GM04503 (cell line): ENCODE measurements around the gene FMNL2.

Source experiments
- DNase-seq: peaks from one replicate; pipeline ENCODE4 v3.0.0-alpha.2; 2012; ENCODE audit warnings: low read depth

The FMNL2 gene

DNA sequence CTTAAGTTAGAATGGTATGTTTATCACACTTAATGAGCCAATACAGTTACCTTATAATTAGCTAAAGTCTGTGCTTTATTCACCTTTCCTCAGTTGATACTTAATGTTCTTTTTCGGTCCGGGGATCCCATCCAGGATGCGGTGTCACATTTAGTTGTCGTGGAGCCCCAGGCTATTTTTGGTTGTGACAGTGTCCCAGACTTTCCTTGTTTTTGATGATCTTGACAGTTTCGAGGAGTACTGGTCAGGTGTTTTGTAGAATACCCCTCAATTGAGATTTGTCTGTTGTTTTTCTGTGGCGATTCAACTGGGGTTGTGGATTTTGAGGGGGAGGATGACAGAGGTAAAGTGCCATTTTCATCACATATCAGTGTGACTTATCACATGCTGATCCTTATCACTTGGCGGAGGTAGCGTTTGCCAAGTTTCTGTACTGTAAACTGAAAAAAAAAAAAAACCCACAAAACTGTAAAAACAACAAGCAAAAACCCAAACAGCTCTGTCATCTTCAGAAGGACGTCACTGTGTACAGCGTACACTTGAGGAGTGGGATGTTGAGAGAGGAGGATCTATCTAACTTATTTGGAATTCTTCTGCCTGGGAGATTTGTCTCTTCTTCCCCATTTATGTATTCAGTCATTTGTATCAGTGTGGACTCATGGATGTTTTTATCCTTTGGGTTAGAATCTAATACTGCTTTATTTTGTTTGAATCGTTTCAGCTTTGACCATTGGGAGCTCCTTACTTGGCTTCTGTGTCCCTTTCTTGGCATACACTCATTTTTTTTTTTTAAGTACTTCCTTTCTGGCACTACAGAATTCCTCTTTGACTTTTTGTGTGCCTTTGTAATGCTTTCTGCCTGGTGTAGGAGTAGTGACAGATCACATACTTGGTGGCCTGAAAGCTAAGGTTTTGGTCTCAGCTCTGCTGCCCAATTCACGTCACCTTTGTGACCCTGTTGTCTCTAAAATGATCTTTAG lies 68.1 kb downstream of the FMNL2 start:
- no peak for DNase-seq

DNA sequence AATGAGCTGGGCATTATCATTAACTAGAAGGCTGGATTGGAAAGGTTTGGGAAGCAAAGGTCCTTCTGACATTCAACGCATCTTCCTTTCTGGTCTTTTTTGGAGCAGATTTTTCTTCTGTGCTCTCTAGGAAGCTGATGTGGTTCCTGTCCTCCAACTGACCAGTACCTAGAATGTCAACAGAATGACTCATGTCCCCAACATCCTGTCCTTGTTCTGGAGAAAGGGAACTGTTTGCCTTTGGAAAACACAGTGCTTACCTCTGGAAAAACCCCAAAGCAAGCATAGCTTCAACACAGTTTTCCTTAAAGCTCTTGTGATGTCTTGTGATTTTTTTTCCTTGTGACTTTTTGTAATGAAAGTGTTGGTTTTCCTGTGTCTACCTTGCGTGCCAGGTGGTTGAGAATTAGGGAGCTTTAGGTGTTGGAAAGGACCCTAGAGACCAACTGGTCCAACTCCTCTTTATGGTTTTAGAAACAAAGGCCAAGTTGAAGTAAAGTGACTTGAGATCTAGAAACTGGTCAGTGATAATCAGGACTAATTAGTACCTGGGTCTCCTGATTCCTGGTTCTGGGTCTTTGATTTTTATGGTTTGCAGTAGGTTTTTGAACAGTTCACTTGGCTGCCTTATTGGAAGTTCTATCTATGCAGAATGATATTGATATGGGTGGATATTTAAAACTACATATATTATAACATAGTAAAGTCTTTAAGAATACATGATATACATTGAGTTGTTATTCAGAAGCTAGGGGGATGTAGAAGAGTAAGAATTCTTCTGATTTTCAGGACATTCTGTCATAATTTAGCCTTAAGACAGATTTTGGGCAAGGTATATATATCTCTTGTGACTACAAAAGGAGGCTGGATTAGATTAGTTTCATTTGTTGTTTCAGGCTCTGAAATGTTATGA lies 70.5 kb downstream of the FMNL2 start:
- DNase-seq, result no peak

DNA sequence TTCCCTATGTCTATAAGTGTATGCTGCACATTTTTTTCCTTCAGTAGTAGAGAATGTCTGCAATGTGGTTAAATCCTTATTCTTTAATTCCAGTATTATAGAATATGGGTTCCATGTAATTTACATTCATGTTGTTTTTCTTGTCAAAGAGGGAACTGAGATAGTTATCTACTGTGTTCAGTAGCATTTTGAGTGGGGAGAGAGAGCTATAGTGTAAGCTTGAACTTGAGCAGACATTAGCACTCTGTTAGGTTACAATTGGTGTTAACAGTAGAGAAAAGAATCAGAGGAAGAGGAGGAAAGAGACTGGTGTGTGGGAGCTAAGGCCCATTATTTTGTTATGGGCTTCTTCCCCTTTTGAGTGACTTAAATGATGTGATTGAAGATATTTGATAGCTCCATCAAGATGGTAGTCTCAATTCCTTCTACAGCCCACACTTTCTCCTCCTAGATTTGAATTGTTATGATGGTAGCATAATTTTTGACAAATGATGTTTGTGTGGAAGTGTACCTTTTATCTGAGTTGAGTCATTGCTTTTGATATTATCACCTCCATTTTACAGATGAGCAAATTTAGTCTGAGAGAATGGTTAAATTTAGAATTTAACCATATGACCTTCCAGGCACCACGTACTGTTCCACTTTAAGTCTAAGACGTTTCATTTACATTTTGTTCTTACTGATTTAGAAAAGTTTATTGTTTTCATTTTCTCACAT lies 71.3 kb downstream of the FMNL2 start:
- DNase-seq, result no peak

DNA sequence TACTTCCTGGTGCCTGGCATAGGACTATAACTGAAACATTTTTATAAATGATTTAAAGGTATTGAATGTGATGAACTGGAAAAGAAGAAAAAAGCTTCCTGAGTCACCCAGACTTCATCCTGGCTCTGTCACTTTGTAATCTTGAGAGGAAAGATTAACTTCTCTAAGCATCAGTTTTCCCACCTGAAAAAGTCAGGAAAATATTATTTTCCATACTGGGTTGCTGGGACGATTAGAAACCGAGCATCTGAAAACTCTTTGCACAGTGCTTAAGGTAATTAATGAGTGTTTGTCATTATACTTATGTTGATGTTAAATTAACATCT lies 71.8 kb downstream of the FMNL2 start:
- DNase-seq, result no peak

DNA sequence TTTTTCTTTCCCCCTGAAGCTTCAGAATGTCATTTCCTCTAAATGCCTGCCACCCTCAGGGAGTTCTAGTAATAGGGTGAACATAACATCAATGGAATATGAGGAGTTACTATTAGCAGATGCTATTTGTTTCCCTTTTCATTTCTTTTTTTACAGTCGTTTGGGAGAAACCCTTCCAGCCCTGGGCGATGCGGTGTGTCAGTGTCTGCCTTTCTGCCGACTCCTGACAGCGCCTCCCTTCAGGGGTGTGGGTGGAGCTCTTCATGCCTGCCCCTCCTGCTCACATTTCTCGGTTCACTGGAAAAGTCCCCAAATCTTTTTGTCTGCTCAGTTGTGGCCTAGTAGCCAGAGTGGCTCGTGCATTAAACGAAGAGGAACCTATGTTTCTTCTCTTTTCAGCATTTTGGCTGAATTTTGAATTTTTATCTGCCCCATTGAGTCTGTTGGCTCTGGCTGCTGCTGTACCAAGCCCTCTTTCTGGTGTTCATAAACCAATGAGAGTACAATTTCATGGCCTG lies 72.3 kb downstream of the FMNL2 start:
- no peak for DNase-seq

DNA sequence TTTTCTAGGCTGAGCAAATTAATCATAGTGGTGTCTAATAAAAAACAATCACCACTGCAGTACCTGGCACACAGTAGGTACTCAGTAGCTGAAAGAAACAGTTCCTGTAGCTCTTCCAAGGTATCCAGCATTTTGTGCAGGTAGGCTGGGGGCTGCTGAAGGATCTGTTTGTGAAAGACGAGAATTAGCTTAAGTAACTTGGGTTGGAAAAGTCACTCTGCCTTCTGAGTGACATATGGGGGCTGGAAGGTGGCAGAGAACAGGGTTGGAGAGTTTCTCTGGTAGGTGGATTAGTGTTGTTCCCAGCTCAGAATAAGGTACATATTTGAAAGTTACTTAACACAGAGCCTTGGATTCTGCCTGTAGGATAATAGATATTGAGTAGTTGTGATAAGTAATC lies 72.8 kb downstream of the FMNL2 start:
- DNase-seq, result no peak

DNA sequence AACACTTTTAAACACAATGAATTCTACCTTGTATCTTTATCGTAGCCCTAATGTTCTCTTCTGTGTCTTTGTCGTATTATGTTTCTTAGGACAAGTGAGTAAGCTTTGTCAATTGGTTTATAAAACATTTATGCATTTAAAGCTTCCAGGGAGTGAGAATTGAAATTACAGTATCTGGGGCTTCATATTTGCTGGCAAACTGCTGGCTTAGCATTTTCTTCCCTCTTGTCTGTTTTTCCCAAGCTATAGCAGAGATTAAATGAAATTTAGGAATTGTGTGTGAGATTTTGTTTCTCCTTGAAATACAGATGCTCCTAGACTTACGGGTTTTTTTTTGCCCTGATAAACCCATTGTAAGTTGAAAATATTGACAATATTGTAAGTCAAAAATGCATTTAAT lies 73.3 kb downstream of the FMNL2 start:
- no peak for DNase-seq

DNA sequence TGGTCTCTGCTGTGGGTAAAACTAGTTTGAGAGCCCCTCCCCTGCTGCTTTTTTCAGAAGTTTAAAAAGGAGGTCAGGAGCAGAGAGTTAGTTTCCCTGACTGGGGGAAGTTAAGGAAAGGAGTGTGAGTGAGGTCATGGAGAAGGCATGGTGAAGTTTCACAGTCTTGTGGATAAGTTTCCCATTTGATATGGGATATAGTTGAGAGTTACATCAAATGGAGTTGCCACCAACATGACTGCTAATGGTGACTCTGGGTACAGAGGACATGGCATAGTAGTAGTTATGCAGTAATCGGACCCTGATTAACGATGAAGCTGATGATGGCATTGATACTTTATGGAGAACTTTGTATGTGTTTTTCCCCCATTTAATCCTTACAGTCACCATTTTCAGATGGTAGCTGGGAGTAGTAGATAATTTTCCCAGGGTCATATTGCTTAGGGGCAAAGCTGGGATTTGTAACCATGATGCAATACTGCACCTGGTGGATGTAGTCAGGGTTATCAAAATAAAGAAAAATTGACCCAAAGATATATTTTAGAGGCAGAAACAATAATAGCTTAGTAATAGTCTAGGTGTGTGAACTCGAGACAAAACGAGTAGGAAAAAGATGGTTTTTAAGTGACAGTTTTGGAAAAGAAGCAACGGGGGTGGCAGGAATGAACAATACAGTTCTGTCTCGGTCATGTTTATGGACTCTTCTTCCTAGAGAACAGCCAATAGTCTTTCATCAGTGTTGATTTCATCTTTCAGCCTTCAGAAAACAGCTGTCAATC lies 74.6 kb downstream of the FMNL2 start:
- no peak for DNase-seq

DNA sequence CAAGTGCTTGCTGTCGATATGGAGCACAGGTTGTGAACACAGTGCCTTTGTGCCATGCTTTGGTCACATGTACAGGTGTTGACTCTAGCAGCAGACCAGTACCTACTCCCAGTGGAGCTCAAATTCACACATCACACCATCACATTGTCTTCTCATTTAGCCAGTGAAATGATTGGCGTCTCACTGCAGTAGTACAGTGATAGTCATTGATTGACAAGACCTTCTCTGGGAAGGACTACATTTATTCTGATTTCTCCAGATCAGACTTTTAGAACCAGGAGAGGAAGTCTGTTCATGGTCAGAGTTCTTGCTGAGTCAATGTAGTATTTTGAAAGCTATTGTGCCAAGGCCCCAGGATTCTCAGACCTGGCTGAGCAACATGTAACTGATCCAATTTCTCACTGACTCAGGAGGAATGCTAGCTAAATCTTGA lies 75.2 kb downstream of the FMNL2 start:
- DNase-seq, result no peak

DNA sequence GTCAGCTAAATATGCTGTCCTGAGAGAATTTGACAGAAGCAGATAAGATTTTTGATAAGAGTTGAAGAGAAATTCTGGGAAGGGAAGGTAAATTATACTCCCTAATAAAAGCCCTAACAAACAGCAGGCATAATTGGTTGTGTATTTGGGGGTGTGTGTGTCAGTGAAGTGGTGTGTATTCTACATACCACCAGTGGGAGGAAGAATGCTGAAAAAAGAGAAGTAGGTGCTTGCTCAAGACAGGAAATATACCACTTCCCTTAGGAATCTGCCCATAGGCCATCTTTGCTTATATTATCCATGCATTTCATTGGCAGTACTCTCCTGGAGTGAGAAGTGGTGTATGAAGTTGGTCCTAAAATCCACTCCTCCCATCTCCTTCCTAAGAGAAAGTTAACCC lies 76.2 kb downstream of the FMNL2 start:
- no peak for DNase-seq

DNA sequence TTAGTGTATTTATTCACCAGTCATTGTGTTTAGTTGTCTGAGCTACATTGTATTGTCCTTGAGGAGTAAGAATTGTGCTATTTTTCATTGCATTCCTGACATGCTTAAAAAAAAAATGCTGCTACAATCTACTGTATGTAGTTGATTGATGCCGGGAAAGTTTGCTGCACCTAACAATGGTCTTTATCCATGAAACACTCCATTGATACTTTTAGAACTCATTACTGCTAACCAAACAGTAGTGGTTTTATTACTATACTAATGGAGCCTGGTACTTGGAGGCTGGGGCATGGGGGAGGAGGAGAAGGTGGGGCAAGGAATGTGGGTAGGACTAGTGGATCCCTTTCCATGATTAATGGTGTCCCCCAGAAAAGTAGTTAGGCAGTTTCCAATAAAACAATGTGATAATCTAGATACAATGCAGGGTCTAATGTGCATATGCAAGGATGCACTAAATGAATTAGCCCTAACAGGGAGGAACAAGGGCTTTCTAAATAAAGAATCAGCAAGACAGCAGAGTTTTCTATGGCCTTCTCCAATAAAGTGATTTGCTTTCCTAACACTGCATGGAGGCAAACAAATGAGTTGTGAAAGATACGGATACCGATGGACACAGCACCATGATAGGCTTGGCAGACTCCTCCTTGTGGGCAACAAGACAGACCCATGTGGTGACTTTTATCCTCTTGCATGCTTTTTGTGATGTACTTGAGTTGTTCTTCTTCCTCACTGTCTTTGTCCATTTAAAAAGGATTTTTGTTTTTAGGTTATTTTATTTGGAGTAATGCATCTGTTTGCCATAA lies 78.5 kb downstream of the FMNL2 start:
- no peak for DNase-seq

DNA sequence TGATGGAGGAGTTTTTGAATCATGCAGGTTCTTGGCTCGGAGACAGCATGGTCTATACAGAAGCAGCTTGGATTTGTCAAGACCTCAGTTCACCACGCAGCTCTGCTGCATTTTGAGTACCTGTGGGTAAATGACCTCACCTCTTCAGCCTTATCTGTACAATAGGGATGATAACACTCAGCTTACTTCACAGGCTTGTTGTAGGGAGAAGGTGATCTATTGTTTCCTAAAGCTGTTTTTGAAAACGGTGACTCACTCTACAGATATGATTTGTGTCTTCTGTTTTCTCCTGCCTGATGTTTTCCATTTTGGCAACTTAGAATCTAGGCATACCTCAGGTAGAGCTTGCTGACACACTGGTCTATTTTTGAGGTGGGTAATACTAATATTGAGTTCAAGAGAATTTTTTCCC lies 80.3 kb downstream of the FMNL2 start:
- DNase-seq, result no peak

DNA sequence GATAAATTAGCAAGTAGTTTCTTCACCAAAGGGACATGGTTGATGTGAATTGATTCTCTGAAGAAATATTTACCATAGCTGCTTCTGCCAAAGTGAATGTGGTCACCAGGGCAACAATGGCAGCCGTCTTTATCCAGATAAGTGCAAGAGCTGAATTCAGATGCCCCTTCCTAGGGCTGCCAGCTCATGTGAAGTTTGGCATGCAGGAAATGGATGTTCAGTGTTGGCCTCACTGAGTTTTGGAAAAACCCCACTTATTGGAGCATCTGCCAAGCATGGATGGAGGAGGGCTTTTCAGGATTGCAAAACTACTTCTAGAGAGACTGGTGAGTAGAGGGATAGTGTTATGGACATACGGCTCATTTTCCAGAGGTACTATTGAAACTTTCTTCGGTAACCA lies 80.8 kb downstream of the FMNL2 start:
- DNase-seq, result no peak

DNA sequence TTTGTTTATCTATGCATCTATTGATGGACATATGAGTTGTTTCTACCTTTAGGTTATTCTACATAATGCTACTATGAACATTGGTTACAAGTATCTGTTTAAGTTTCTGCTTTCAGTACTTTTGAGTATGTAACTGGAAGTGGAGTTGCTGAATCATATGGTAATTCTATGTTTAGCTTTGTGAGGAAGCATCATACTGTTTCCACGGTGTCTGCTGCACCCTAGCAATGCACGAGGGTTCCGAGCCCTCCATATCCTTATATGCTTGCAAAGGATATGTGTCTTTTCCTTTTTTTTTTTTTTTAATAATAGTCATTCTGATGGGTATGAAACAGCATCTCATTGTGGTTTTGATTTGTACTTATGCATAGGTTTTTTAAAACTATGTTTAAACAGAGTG lies 83.7 kb downstream of the FMNL2 start:
- no peak for DNase-seq

DNA sequence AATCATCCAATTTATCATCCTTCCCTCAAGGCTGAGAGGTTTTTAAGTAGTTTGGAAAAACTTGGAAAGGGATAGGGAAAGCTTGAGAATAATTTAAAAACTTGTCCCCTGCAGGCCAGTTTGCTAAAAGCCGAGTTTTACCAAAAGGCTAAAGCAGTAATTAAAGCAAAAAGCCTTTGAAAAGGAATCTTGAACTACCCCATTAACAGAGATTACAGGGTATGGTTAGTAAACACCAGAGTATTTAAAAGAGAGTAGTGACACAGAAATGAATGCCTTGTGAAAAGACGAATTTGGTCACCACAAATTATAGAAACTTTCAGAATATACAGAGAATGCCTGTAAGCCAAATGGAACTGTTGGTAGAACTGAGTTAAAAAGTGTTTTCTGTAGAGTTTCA lies 85.0 kb downstream of the FMNL2 start:
- no peak for DNase-seq

DNA sequence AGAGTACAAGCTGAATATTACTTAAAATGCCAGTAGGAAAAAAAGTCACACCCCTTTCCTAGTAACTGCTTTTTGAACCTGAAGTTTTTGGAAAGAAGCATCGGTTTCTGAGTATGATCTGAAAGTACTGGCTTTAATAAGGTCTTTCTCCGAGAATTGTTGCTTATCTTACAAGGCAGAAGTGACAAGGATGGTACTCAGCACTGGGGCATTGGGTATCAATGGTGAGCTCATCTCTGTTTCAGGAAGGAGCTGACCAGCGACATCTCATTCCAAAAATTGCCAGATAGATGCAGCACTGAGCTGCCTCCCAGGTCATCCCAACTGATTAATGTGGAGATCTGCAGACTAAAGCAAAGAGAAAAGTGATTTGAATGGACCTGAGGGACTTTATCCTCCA lies 85.4 kb downstream of the FMNL2 start:
- DNase-seq, result no peak

DNA sequence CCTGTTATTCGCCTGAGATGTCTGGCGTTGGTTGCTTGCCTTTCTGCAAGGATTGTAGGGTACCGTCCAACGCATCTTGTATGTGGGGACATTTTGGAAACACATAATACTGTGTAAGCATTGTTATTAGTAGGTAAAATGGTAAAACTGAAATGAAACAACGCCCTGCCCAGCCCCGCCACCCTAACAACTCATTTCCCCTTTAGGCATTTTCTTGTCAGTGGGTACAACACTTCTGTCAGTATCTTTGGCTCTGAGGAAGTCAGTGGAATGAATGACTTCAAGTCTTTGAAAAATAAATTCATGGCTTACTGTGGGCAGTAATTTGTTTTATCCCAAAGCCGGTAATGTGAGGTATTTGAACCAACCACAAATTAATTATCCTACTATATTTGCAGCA lies 86.0 kb downstream of the FMNL2 start:
- DNase-seq, result no peak

DNA sequence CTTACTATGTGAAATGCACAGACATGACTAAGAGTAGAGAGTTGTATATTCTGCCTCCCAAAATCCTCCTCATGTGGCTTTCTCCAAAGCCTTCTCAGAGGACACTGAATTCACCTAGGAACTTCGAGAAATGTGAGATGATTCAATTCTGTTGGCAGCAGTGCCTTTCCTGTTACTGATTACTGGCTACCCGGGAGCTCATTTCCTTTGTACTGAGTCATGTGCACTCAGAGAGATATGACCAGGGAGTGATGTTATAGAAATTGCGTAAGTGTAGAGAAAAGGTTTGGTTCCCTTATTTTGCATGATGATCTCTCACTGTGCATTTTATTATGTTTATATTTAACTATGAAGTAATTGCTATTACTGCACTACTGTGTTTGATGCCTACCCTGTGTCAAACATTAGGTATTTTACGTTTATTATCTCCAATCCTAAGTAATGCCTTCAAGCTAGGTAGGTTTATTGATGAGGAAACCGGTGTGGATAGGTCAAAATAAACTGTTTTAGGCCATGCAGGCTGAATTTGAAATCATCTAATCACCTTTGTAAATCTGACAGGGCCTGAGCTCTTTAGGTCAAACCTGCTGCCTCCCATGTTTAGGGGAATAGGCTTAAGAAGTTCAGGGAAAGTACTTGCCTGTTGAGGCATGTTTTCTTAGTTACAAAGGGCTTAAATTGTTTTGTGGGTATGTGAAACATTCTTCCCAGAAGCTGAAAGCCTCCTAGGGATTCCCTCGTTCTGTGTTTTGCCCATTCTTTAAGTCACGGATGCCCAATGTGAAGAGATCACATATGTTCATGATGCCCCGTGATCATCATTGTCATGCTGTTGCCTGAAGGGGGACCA lies 86.8 kb downstream of the FMNL2 start:
- DNase-seq, result peak; percentile 88

DNA sequence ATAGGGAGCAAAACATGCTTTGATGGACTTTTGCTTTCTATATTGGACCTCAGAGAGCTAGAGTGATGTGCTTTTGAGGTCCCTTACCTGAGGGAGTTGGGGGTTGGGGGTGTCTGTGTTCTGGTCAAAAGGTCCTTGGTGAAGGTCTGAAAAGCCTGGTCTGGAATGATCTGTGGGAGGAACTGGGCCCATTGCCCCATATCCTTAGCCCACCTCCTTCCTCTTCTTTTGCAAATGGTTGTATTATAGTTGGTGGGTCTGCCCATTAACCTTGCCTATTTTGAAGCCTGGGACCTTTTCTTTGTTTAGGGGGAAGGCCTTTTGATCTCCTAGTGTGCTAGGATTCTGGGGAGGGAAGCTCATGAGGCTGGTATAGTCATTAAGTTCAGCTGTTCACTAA lies 88.7 kb downstream of the FMNL2 start:
- DNase-seq, result no peak
